ENCODE data around the gene BMAL1. TPM values are rescaled to one million over a fixed set of nuclear protein-coding genes. Genes with fewer than 3 reads are reported as not detected.

The BMAL1 gene
- total RNA-seq, 1 experiment from 2014 or later = 12.2 TPM

- DNase-seq (ENCODE audit: low read depth) = no peak
Measured at GRCh38 chr11:13290221-13290980, 12.8 kb downstream of the BMAL1 start.

- no peak for DNase-seq (ENCODE audit: low read depth)
Measured at GRCh38 chr11:13291361-13291760, 13.8 kb downstream of the BMAL1 start.

GRCh38 chr11:13291800-13292199 lies 14.2 kb downstream of the BMAL1 start:
- no peak for DNase-seq (ENCODE audit: low read depth)

GRCh38 chr11:13292970-13293369 lies 15.4 kb downstream of the BMAL1 start:
- no peak for DNase-seq (ENCODE audit: low read depth)

- no peak for DNase-seq (ENCODE audit: low read depth)
Measured at GRCh38 chr11:13294178-13294577, 16.6 kb downstream of the BMAL1 start.

- no peak for DNase-seq (ENCODE audit: low read depth)
Measured at GRCh38 chr11:13294771-13295579, 17.4 kb downstream of the BMAL1 start.

GRCh38 chr11:13297308-13297916 lies 19.8 kb downstream of the BMAL1 start:
- DNase-seq (ENCODE audit: low read depth) = no peak

GRCh38 chr11:13297917-13298356 lies 20.3 kb downstream of the BMAL1 start:
- no peak for DNase-seq (ENCODE audit: low read depth)

GRCh38 chr11:13298765-13299164 lies 21.2 kb downstream of the BMAL1 start:
- no peak for DNase-seq (ENCODE audit: low read depth)

GRCh38 chr11:13301522-13301921 lies 23.9 kb downstream of the BMAL1 start:
- no peak for DNase-seq (ENCODE audit: low read depth)

- DNase-seq (ENCODE audit: low read depth) = no peak
Measured at GRCh38 chr11:13302420-13302958, 24.9 kb downstream of the BMAL1 start.

GRCh38 chr11:13303668-13304649 lies 26.4 kb downstream of the BMAL1 start:
- DNase-seq (ENCODE audit: low read depth) = no peak

GRCh38 chr11:13304655-13305335 lies 27.2 kb downstream of the BMAL1 start:
- no peak for DNase-seq (ENCODE audit: low read depth)

GRCh38 chr11:13308704-13309103 lies 31.1 kb downstream of the BMAL1 start:
- no peak for DNase-seq (ENCODE audit: low read depth)

GRCh38 chr11:13309156-13309555 lies 31.6 kb downstream of the BMAL1 start:
- no peak for DNase-seq (ENCODE audit: low read depth)

GRCh38 chr11:13310443-13310842 lies 32.9 kb downstream of the BMAL1 start:
- DNase-seq (ENCODE audit: low read depth) = no peak

- no peak for DNase-seq (ENCODE audit: low read depth)
Measured at GRCh38 chr11:13311570-13311969, 34.0 kb downstream of the BMAL1 start.

GRCh38 chr11:13313005-13313819 lies 35.6 kb downstream of the BMAL1 start:
- DNase-seq (ENCODE audit: low read depth) = no peak

- DNase-seq (ENCODE audit: low read depth) = no peak
Measured at GRCh38 chr11:13314676-13315394, 37.2 kb downstream of the BMAL1 start.
